Transverse colon (tissue), 4 donors: ENCODE results near the gene PRRX2. TPM values are rescaled to one million over a fixed set of nuclear protein-coding genes. Genes with fewer than 3 reads are reported as not detected.

Experiments
- DNase-seq: peaks from one replicate; pipeline ENCODE4 v3.0.0-alpha.2; 2019
- H3K27ac ChIP-seq, 4 donors: fragments of 200-600 bp; sonication (generic); 2 replicates each; pipeline ENCODE4 v1.5.1; 2016 to 2018; ENCODE audit warnings: inconsistent platforms in 4 of 4
- H3K27me3 ChIP-seq: fragments of 200-600 bp; sonication (generic); 2 replicates; pipeline ENCODE4 v1.5.1; 2017; ENCODE audit warnings: inconsistent platforms
- H3K36me3 ChIP-seq, 4 donors: fragments of 200-600 bp; sonication (generic); 2 replicates each; pipeline ENCODE4 v1.5.1; 2017 to 2019; ENCODE audit warnings: inconsistent platforms in 4 of 4
- H3K4me1 ChIP-seq, 4 donors: fragments of 200-600 bp; sonication (generic); 2 replicates each; pipeline ENCODE4 v1.5.1; 2017 to 2020; ENCODE audit warnings: inconsistent platforms in 4 of 4
- H3K4me3 ChIP-seq, 4 donors: fragments of 200-600 bp; sonication (generic); 1 replicate in 1 of 4; 2 replicates in 3 of 4; pipeline versions ENCODE4 v1.5.1 to v1.6.1; 2017 to 2019; ENCODE audit warnings: inconsistent platforms in 4 of 4
- H3K9me3 ChIP-seq, 2 donors: fragments of 200-600 bp; sonication (generic); 2 replicates each; pipeline ENCODE4 v1.5.1; 2017 to 2019; ENCODE audit warnings: inconsistent platforms in 2 of 2
- EP300 ChIP-seq: sonication (generic); formaldehyde crosslinking; IDR thresholded peaks from one replicate; pipeline ENCODE4 v1.6.1; 2017; ENCODE audit warnings: antibody characterized with exemption, low read depth
- POLR2A ChIP-seq: fragments of 450-650 bp; IDR thresholded peaks from one replicate; pipeline ENCODE4 v1.6.1; 2016; ENCODE audit warnings: antibody characterized with exemption, mild to moderate bottlenecking, moderate library complexity
- POLR2AphosphoS5 ChIP-seq, 3 donors: sonication (generic); formaldehyde crosslinking; IDR thresholded peaks; one replicate each; pipeline ENCODE4 v1.6.1; 2016; ENCODE audit warnings: antibody characterized with exemption in 3 of 3
- WGBS, 2 donors: methylation state at CpG; one replicate each; pipeline ENCODE4 v1.1.5; 2018; ENCODE audit warnings: low coverage in 1 of 2; 5-methylcytosine and 5-hydroxymethylcytosine counted together
- in situ Hi-C, 4 donors: fragments of 200-750 bp; cut with MboI; loops; one replicate each; pipeline versions ENCODE4 v1.15.0 to v1.15.1; 2017; ENCODE audit warnings: low sequenced_read_pairs in 3 of 4, low pct_ligation_motif_present in 1 of 4, low pct_unique_long_range_greater_than_20kb in 1 of 4
- intact Hi-C: fragments of 100-400 bp; cut with DNase I; formaldehyde crosslinking; loops from one replicate; pipeline ENCODE4 v1.15.1; 2023; ENCODE audit warnings: low total_unique reads
- total RNA-seq, 4 donors: library from RNA; depleted of rRNA; stranded (reverse); fragments of >200 nt; gene quantifications; one replicate each; pipeline ENCODE4 v1.1.0, GENCODE V29; 2016
- TF ChIP-seq, protein P1 (sequence below), 5 experiments: fragments of 200-600 bp in 3 of 5; fragments of 450-650 bp in 2 of 5; sonication (generic) in 3 of 5; IDR thresholded peaks; 1 replicate in 2 of 5; 2 replicates in 3 of 5; pipeline ENCODE4 v1.5.1; 2016 to 2017; ENCODE audit warnings: antibody characterized with exemption in 5 of 5, inconsistent platforms in 3 of 5, mild to moderate bottlenecking in 2 of 5, moderate library complexity in 1 of 5

The PRRX2 gene
- total RNA-seq, 4 donors from 2014 or later: 0.41 TPM; not detected in 3

DNA sequence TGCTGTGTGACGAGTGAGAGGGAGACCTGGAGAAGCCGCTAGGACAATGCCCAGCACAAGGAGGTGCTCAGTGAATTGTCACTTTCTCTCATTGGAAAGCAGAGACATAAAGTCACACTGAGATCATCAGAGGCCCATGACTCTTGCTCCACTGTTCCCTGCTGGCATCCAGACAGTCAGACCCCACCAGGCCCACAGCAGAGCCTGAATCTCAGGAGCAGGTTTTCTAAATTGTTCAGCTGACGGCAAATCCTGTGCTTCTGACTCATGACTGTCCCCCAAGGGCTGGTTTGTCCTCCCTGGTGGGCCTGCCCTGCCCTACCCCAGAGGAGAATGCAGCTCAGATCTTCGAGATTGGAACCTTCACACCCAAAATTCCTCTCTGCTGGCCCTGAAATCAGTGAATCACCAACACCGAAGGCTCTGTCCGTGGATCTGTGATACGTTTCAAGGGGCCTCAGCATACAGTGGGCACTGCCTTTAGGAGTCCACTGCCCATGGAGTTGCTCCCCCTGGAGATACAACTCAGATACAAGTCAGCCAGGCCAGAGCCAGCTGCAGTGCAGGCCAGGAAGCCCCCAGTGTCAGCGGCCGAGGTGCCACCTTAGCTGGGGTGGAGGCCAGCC is 84.7 kb downstream of the PRRX2 start:
- WGBS, 2 donors: 92% methylated on average over 9 of the region's 9 CpGs; no CpG with 5 or more reads in 1 of the 2 donors
- H3K9me3 ChIP-seq: no peaks in the 10 kb centered on the region
- H3K36me3 ChIP-seq: no peaks in the 10 kb centered on the region
- H3K27me3 ChIP-seq: peaks cover 3% of the 10 kb centered on the region
- TF ChIP-seq POLR2A: no peak
- TF ChIP-seq, protein P1, sequence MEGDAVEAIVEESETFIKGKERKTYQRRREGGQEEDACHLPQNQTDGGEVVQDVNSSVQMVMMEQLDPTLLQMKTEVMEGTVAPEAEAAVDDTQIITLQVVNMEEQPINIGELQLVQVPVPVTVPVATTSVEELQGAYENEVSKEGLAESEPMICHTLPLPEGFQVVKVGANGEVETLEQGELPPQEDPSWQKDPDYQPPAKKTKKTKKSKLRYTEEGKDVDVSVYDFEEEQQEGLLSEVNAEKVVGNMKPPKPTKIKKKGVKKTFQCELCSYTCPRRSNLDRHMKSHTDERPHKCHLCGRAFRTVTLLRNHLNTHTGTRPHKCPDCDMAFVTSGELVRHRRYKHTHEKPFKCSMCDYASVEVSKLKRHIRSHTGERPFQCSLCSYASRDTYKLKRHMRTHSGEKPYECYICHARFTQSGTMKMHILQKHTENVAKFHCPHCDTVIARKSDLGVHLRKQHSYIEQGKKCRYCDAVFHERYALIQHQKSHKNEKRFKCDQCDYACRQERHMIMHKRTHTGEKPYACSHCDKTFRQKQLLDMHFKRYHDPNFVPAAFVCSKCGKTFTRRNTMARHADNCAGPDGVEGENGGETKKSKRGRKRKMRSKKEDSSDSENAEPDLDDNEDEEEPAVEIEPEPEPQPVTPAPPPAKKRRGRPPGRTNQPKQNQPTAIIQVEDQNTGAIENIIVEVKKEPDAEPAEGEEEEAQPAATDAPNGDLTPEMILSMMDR (IDR thresholded peaks at IDR 0.05): no peak
- no peak for TF ChIP-seq POLR2AphosphoS5 (IDR thresholded peaks at IDR 0.05)
- no peak for TF ChIP-seq EP300
- no peak overlapping the region for H3K27ac ChIP-seq
- DNase-seq: no peak
- H3K4me1 ChIP-seq: peaks cover 11 to 19% (median 15%) of the 10 kb centered on the region in 4 donors
- no peak overlapping the region for H3K4me3 ChIP-seq
- intact Hi-C loops (no loop called here), in situ Hi-C loops (no loop called here)

DNA sequence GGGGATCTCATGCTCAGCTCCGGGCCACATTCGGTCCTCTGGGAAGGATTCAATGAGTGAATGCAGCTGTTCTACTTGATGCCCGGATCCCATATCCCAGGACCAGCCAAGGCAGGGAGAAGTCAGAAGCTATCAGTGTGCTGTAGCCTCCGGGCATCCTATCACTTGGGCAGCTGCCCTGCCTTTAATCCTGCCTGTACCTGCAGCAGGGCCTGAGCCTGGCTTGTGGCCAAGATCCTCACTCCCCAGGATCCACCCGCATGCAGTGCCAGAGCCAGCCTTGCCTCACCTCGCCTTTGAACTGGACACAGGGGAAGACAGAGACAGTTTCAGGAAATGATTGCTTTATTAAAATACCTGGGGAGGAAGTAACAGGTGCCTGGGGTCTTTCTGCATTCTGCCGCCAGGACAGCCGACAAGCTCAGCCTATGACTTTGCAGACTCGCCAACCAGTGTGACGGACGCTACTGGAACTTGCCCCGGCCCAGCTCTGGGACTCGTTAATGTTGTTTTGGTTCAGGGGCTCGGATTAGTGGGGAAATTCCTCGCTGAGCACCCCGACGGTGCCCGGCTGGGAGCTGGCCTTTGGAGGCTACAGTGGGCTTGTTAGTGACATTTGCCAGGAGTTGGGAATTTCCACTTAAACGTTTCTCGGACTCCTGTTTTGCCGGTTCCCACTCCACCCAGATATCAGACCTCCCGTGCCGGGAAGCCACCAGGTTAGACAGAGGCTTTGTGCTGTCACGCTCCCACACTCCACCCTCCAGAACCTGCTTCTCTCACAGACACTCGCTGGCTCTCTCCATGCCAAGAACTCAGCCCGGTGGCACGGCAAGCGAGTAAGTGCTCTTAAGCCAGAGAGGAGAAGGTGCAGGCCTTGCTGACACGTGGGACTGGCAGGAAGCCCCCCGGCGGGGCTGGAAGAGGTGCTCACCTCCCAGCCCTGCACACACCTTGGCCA is 86.7 kb downstream of the PRRX2 start:
- Histone ChIP-seq H3K27me3 (peaks cover 3% of the 10 kb centered on the region), H3K36me3 (no peaks in the 10 kb centered on the region), H3K27ac (peak overlapping the region; percentile 0 to 42 (median 25)), H3K9me3 (no peaks in the 10 kb centered on the region), H3K4me3 (peak overlapping the region in 2 of 4 donors; percentile 19 to 35), H3K4me1 (peaks cover 11 to 22% (median 15%) of the 10 kb centered on the region in 4 donors)
- whole genome bisulfite sequencing, 2 donors: 38 to 40% methylated on average over 4 to 31 of the region's 31 CpGs
- no peak for TF ChIP-seq POLR2A
- no peak for TF ChIP-seq EP300
- TF ChIP-seq, protein P1 (IDR thresholded peaks at IDR 0.05): no peak
- no peak for TF ChIP-seq POLR2AphosphoS5 (IDR thresholded peaks at IDR 0.05)
- intact Hi-C loops: no loop called here
- peak; percentile 61 for DNase-seq
- in situ Hi-C loops: no loop called here

- no peaks in the 10 kb centered on the region for H3K36me3 ChIP-seq
- in situ Hi-C loops: no loop called here
- H3K9me3 ChIP-seq: no peaks in the 10 kb centered on the region
- TF ChIP-seq POLR2AphosphoS5 (IDR thresholded peaks at IDR 0.05) (peak; percentile 38 to 56 (median 49)), EP300 (no peak), POLR2A (peak; percentile 41)
- TF ChIP-seq, protein P1 (IDR thresholded peaks at IDR 0.05): no peak
- H3K27ac ChIP-seq: peak within 1 kb of the TSS; percentile 0 to 42 (median 25)
- intact Hi-C loops: no loop called here
- H3K27me3 ChIP-seq: peaks cover 3% of the 10 kb centered on the region
- DNase-seq: peak; percentile 71
- peak within 1 kb of the TSS in 2 of 4 donors; percentile 19 to 35 for H3K4me3 ChIP-seq
- 19% methylated on average over 22 of the region's 23 CpGs; no CpG with 5 or more reads in 1 of the 2 donors for WGBS, 2 donors
- H3K4me1 ChIP-seq: peaks cover 11 to 28% (median 15%) of the 10 kb centered on the region in 4 donors
Measured at GRCh38 chr9:129752900-129753729, 87.7 kb downstream of the PRRX2 start, which contains the start of gene PTGES. Gene PTGES, minus strand, starts transcription at chr9:129753042. Its CDS starts 30 bp downstream, at chr9:129753012.
